Uterus (tissue), 2 donors: ENCODE data around the gene EIF5AL1.

Source experiments
- POLR2A ChIP-seq, 2 donors: fragments of 450-650 bp; IDR thresholded peaks; one replicate each; pipeline ENCODE4 v1.6.1; 2016; ENCODE audit warnings: antibody characterized with exemption in 2 of 2, mild to moderate bottlenecking in 1 of 2, moderate library complexity in 1 of 2
- TF ChIP-seq, protein P1 (sequence below), 4 experiments: fragments of 200-600 bp in 2 of 4; fragments of 450-650 bp in 2 of 4; sonication (generic) in 2 of 4; IDR thresholded peaks; one replicate each; pipeline ENCODE4 v1.5.1; 2016 to 2019; ENCODE audit warnings: antibody characterized with exemption in 4 of 4, mild to moderate bottlenecking in 2 of 4, moderate library complexity in 1 of 4

- no peak for TF ChIP-seq POLR2A (IDR thresholded peaks at IDR 0.05)
- TF ChIP-seq, protein P1, sequence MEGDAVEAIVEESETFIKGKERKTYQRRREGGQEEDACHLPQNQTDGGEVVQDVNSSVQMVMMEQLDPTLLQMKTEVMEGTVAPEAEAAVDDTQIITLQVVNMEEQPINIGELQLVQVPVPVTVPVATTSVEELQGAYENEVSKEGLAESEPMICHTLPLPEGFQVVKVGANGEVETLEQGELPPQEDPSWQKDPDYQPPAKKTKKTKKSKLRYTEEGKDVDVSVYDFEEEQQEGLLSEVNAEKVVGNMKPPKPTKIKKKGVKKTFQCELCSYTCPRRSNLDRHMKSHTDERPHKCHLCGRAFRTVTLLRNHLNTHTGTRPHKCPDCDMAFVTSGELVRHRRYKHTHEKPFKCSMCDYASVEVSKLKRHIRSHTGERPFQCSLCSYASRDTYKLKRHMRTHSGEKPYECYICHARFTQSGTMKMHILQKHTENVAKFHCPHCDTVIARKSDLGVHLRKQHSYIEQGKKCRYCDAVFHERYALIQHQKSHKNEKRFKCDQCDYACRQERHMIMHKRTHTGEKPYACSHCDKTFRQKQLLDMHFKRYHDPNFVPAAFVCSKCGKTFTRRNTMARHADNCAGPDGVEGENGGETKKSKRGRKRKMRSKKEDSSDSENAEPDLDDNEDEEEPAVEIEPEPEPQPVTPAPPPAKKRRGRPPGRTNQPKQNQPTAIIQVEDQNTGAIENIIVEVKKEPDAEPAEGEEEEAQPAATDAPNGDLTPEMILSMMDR (IDR thresholded peaks at IDR 0.05): no peak
These were observed 40.6 kb upstream of the EIF5AL1 start for GRCh38 chr10:79471776-79472175.
